Esophagus squamous epithelium (tissue), 4 donors: ENCODE results near the gene YEATS2.

Experiments used
- POLR2A ChIP-seq, 4 donors: fragments of 450-650 bp; IDR thresholded peaks; one replicate each; pipeline ENCODE4 v1.6.1; 2017; ENCODE audit warnings: antibody characterized with exemption in 4 of 4, mild to moderate bottlenecking in 4 of 4, moderate library complexity in 3 of 4
- TF ChIP-seq, protein P1 (sequence below), 6 experiments: fragments of 450-650 bp in 4 of 6; fragments of 200-600 bp in 2 of 6; sonication (generic) in 2 of 6; IDR thresholded peaks; one replicate each; pipeline ENCODE4 v1.5.1; 2016 to 2019; ENCODE audit warnings: antibody characterized with exemption in 6 of 6, mild to moderate bottlenecking in 4 of 6, moderate library complexity in 4 of 6

DNA sequence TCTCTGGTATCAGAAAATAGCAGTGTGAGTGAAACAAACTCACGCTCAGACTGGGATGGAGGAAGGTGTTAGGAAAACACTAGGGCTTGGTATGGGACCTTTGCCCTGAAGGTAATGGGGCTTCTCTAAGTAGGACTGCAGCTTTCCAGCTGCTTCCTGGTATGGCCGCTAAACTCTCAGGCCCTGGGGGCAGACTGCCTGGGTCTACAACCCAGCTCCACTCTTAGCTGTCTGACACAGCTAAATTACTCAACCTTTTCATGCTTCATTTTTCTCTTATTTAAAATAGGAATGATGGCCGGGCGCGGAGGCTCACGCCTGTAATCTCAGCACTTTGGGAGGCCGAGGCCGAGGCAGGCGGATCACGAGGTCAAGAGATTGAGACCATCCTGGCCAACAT is 5.2 kb upstream of the YEATS2 start:
- TF ChIP-seq, protein P1, sequence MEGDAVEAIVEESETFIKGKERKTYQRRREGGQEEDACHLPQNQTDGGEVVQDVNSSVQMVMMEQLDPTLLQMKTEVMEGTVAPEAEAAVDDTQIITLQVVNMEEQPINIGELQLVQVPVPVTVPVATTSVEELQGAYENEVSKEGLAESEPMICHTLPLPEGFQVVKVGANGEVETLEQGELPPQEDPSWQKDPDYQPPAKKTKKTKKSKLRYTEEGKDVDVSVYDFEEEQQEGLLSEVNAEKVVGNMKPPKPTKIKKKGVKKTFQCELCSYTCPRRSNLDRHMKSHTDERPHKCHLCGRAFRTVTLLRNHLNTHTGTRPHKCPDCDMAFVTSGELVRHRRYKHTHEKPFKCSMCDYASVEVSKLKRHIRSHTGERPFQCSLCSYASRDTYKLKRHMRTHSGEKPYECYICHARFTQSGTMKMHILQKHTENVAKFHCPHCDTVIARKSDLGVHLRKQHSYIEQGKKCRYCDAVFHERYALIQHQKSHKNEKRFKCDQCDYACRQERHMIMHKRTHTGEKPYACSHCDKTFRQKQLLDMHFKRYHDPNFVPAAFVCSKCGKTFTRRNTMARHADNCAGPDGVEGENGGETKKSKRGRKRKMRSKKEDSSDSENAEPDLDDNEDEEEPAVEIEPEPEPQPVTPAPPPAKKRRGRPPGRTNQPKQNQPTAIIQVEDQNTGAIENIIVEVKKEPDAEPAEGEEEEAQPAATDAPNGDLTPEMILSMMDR (IDR thresholded peaks at IDR 0.05), result no peak
- no peak for TF ChIP-seq POLR2A (IDR thresholded peaks at IDR 0.05)
